Panc1 (cell line): ENCODE results near the gene HSH2D.

Experiments used
- CTCF ChIP-seq: fragments of 450-650 bp; IDR thresholded peaks from 2 replicates; pipeline ENCODE4 v1.5.1; 2017; ENCODE audit warnings: mild to moderate bottlenecking
- POLR2AphosphoS5 ChIP-seq: IDR thresholded peaks from 2 replicates; pipeline ENCODE4 v1.6.1; 2012; ENCODE audit warnings: mild to moderate bottlenecking, low read depth, low read length, moderate library complexity
- REST ChIP-seq, 2 experiments: IDR thresholded peaks; 2 replicates each; pipeline ENCODE4 v1.6.1; 2011 to 2012; ENCODE audit warnings: low read depth in 2 of 2, control low read depth in 1 of 2, low read length in 1 of 2, mild to moderate bottlenecking in 1 of 2, moderate library complexity in 1 of 2; ENCODE audit not compliant: insufficient read depth in 1 of 2
- SIN3A ChIP-seq: IDR thresholded peaks from 2 replicates; pipeline ENCODE4 v1.6.1; 2012; ENCODE audit warnings: low read depth, mild to moderate bottlenecking, low read length, moderate library complexity, borderline replicate concordance; ENCODE audit not compliant: insufficient read depth
- TCF7L2 ChIP-seq: IDR thresholded peaks from 2 replicates; pipeline ENCODE4 v1.6.1; 2011; ENCODE audit warnings: mild to moderate bottlenecking, low read depth, low read length, inconsistent platforms

- TF ChIP-seq POLR2AphosphoS5 (no peak), CTCF (no peak), SIN3A (no peak), REST (IDR thresholded peaks at IDR 0.05; ENCODE audit: insufficient read depth in 1 of 2, low read depth in 2 of 2, low read length in 1 of 2) (no peak), TCF7L2 (no peak)
Observed at GRCh38 chr19:16134510-16134909, 9.0 kb upstream of the HSH2D start.
